Heart right ventricle (tissue), 16 donors: Measurements from ENCODE around the gene MAP3K20. TPM values are rescaled to one million over a fixed set of nuclear protein-coding genes. Genes with fewer than 3 reads are reported as not detected.

Experiments used
- ATAC-seq, 8 donors: fragments of 200-7000 bp; cut with Tn5 transposase; one replicate each; pipeline ENCODE4 v1.9.1; 2020; ENCODE audit warnings: mild to moderate bottlenecking in 8 of 8, moderate library complexity in 8 of 8, moderate number of reproducible peaks in 1 of 8
- DNase-seq, 2 donors: peaks; one replicate each; pipeline ENCODE4 v3.0.0-alpha.2; 2020
- H3K27ac ChIP-seq, 10 donors: fragments of 200-600 bp; sonication (generic) in 2 of 10; one replicate each; pipeline versions ENCODE4 v1.5.0 to v1.8.0; 2020 to 2022; ENCODE audit warnings: mild to moderate bottlenecking in 3 of 10
- H3K27me3 ChIP-seq, 7 donors: fragments of 200-600 bp; one replicate each; pipeline ENCODE4 v1.8.0; 2021 to 2022; ENCODE audit warnings: mild to moderate bottlenecking in 2 of 7
- H3K36me3 ChIP-seq, 9 donors: fragments of 200-600 bp; sonication (generic) in 1 of 9; one replicate each; pipeline versions ENCODE4 v1.5.0 to v1.8.0; 2020 to 2022; ENCODE audit warnings: mild to moderate bottlenecking in 2 of 9
- H3K4me1 ChIP-seq, 9 donors: fragments of 200-600 bp; sonication (generic) in 1 of 9; one replicate each; pipeline versions ENCODE4 v1.5.0 to v1.8.0; 2020 to 2022; ENCODE audit warnings: mild to moderate bottlenecking in 4 of 9
- H3K4me3 ChIP-seq, 10 donors: fragments of 200-600 bp; sonication (generic) in 2 of 10; one replicate each; pipeline versions ENCODE4 v1.5.0 to v1.8.0; 2020 to 2022; ENCODE audit warnings: mild to moderate bottlenecking in 7 of 10, moderate library complexity in 2 of 10
- H3K9me3 ChIP-seq, 11 donors: fragments of 200-600 bp in 10 of 11; sonication (generic) in 2 of 11; one replicate each; pipeline versions ENCODE4 v1.5.0 to v1.8.0; 2013 to 2022; ENCODE audit warnings: mild to moderate bottlenecking in 2 of 11, control low read depth in 1 of 11, moderate library complexity in 1 of 11
- CTCF ChIP-seq, 9 donors: fragments of 200-600 bp; sonication (generic) in 2 of 9; IDR thresholded peaks; one replicate each; pipeline versions ENCODE4 v1.5.0 to v1.8.0; 2021 to 2022; ENCODE audit warnings: antibody characterized with exemption in 9 of 9, mild to moderate bottlenecking in 5 of 9, moderate library complexity in 1 of 9
- WGBS, 2 donors: extraction: QIAGEN DNeasy Blood & Tissue Kit; methylation state at CpG; one replicate each; pipeline ENCODE4 v1.1.7; 2013; ENCODE audit warnings: inconsistent platforms in 1 of 2; 5-methylcytosine and 5-hydroxymethylcytosine counted together
- intact Hi-C, 10 donors: fragments of 100-400 bp; cut with DNase I; formaldehyde crosslinking; loops; one replicate each; pipeline versions ENCODE4 v1.11.1 to v1.14.2; 2022
- polyA plus RNA-seq, 2 donors: library from polyadenylated mRNA; stranded (reverse); fragments of 200-250 nt; gene quantifications; one replicate each; pipeline ENCODE4 v1.2.3, GENCODE V29; 2013
- total RNA-seq, 10 donors: library from RNA; stranded (reverse); fragmentation: NEBNext Ultra II Directional in 3 of 10; extraction: Animal tissue kit (Norgen Biotek cat#: 25700) in 3 of 10; gene quantifications; one replicate each; pipeline versions ENCODE4 v1.2.1 to v1.2.4, GENCODE V29; 2021 to 2023
- donor health status: Arrhythmogenic right ventricular cardiomyopathy.
- donor health status: ischemic (EF 13 %, LVEDD 7.1; RV severe dilation, severe dysfunction).
- donor health status: healthy with polysubstance abuse.
- donor health status: DM: no; HTN: yes; CAD: no.
- donor health status: DM: no; HTN: no; CAD: no.
- donor health status: ischemic (EF 25% LVEDD 6.9; RV normal size, moderate dysfunction).
- donor health status: ischemic (EF 25% LVEDD 5.7; RV mildly dilated, moderate dysfunction).
- donor health status: healthy.
- donor health status: DM: yes; HTN: yes; CAD: no.
- donor health status: Ischemic cardiomyopathy.
- donor health status: ischemic (EF 35%, LVEDD 5.7; RV mildly dilated, moderate dysfunction).
- donor health status: nonischemic (EF 11% LVEDD 7.7; RV severe dilation, severe dysfunction).
- donor health status: DM: yes; HTN: yes; CAD: no.
- donor health status: PGD.
- donor health status: ischemic (EF 29% LVEDD 5.4; RV normal size, mild dysfunction).
- donor health status: nonischemic (EF 23%, LVEDD 6.1; RV moderate dilation, normal function).

The MAP3K20 gene
- total and polyA plus RNA-seq, 12 donors: 63.2 to 560 (median 420) TPM

DNA sequence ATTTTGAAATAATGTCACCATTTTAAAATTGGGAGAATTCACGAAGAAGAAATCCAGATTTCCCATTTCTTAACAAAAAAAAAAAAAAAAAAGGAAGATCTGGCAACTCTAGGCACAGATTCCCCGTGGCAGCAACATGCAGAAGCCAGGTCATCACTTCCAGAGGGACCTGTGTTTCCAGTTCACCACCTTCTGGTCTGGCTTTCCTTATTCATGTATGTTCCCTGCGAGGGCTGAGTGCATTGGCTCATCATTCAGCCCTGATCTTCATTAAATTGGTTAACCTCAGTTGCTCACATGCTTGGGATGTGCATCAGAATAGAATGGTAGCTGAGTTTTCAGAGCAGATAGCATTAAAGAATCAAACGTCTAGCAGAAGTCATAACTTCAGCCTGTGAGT is 25.0 kb upstream of the MAP3K20 start:
- no peaks in the 10 kb centered on the region for H3K9me3 ChIP-seq
- ATAC-seq (no peak), DNase-seq (no peak)
- no peak overlapping the region for H3K4me3 ChIP-seq
- H3K36me3 ChIP-seq: peaks cover 0 to 6% (median 0%) of the 10 kb centered on the region in 9 donors
- 91 to 93% methylated on average over 4 of the region's 4 CpGs for WGBS, 2 donors
- no peak overlapping the region for H3K27ac ChIP-seq
- H3K4me1 ChIP-seq: peaks cover 0 to 28% (median 10%) of the 10 kb centered on the region in 9 donors
- intact Hi-C loops: no loop called here
- H3K27me3 ChIP-seq: no peaks in the 10 kb centered on the region
- no peak for TF ChIP-seq CTCF (IDR thresholded peaks at IDR 0.05)

- peaks cover 0 to 28% (median 10%) of the 10 kb centered on the region in 9 donors for H3K4me1 ChIP-seq
- 76 to 77% methylated on average over 7 of the region's 7 CpGs for WGBS, 2 donors
- peaks cover 0 to 6% (median 0%) of the 10 kb centered on the region in 9 donors for H3K36me3 ChIP-seq
- H3K4me3 ChIP-seq: no peak overlapping the region
- H3K27me3 ChIP-seq: no peaks in the 10 kb centered on the region
- no peaks in the 10 kb centered on the region for H3K9me3 ChIP-seq
- ATAC-seq: no peak
- TF ChIP-seq CTCF (IDR thresholded peaks at IDR 0.05): no peak
- intact Hi-C loops: no loop called here
- no peak for DNase-seq
- H3K27ac ChIP-seq: no peak overlapping the region
Measured at GRCh38 chr2:173051463-173052215, 24.0 kb upstream of the MAP3K20 start.

GRCh38 chr2:173053043-173053699 is 22.5 kb upstream of the MAP3K20 start:
- H3K4me1 ChIP-seq: peaks cover 0 to 39% (median 10%) of the 10 kb centered on the region in 9 donors
- H3K27ac ChIP-seq: no peak overlapping the region
- intact Hi-C loops: no loop called here
- no peak for DNase-seq
- ATAC-seq: no peak
- 88 to 93% methylated on average over 3 of the region's 3 CpGs for WGBS, 2 donors
- H3K9me3 ChIP-seq: no peaks in the 10 kb centered on the region
- H3K36me3 ChIP-seq: peaks cover 0 to 6% (median 0%) of the 10 kb centered on the region in 9 donors
- no peaks in the 10 kb centered on the region for H3K27me3 ChIP-seq
- TF ChIP-seq CTCF (IDR thresholded peaks at IDR 0.05): no peak
- H3K4me3 ChIP-seq: no peak overlapping the region

GRCh38 chr2:173054466-173054865 is 21.2 kb upstream of the MAP3K20 start:
- Histone ChIP-seq H3K4me1 (peaks cover 0 to 36% (median under 1%) of the 10 kb centered on the region in 9 donors), H3K36me3 (peaks cover 0 to 6% (median 0%) of the 10 kb centered on the region in 9 donors), H3K27ac (no peak overlapping the region), H3K9me3 (peaks cover 0 to 3% (median 0%) of the 10 kb centered on the region in 11 donors), H3K27me3 (no peaks in the 10 kb centered on the region), H3K4me3 (no peak overlapping the region)
- ATAC-seq (no peak), DNase-seq (no peak)
- TF ChIP-seq CTCF (IDR thresholded peaks at IDR 0.05): no peak
- WGBS, 2 donors: 95 to 98% methylated on average over 3 of the region's 3 CpGs
- intact Hi-C loops: no loop called here
